Left ventricle myocardium inferior (tissue), 1 donor: ENCODE data around the gene ZFP91. TPM values are rescaled to one million over a fixed set of nuclear protein-coding genes. Genes with fewer than 3 reads are reported as not detected.

ENCODE experiments used
- DNase-seq: peaks from one replicate; pipeline ENCODE4 v3.0.0-alpha.2; 2020
- H3K27ac ChIP-seq: fragments of 200-600 bp; replicated peaks from 2 replicates; pipeline ENCODE4 v1.8.0; 2021
- H3K27me3 ChIP-seq: fragments of 200-600 bp; 2 replicates; pipeline ENCODE4 v1.8.0; 2021; ENCODE audit warnings: low read depth
- H3K36me3 ChIP-seq: fragments of 200-600 bp; 2 replicates; pipeline ENCODE4 v1.8.0; 2021
- H3K4me1 ChIP-seq: fragments of 200-600 bp; 2 replicates; pipeline ENCODE4 v1.8.0; 2021
- H3K4me3 ChIP-seq: fragments of 200-600 bp; 2 replicates; pipeline ENCODE4 v1.8.0; 2021; ENCODE audit warnings: mild to moderate bottlenecking, moderate library complexity
- H3K9me3 ChIP-seq: fragments of 200-600 bp; replicated peaks from 2 replicates; pipeline ENCODE4 v1.8.0; 2021
- CTCF ChIP-seq: fragments of 200-600 bp; IDR thresholded peaks from 2 replicates; pipeline ENCODE4 v1.8.0; 2021; ENCODE audit warnings: antibody characterized with exemption, mild to moderate bottlenecking, borderline replicate concordance
- intact Hi-C: fragments of 100-400 bp; cut with micrococcal nuclease; formaldehyde crosslinking; loops from one replicate; pipeline ENCODE4 v1.11.0; 2022
- total RNA-seq: library from RNA; stranded (reverse); fragmentation: NEBNext Ultra II Directional; extraction: Animal tissue kit (Norgen Biotek cat#: 25700); gene quantifications from one replicate; pipeline ENCODE4 v1.2.1, GENCODE V29; 2021
- donor health status: DM: no; HTN: yes; CAD: no; lungs with severe emphysema.

Gene ZFP91
- total RNA-seq, 1 donor from 2014 or later, result 60.5 TPM

- Histone ChIP-seq H3K27me3 (no peaks in the 10 kb centered on the region), H3K9me3 (no peaks in the 10 kb centered on the region), H3K4me1 (peaks cover 79% of the 10 kb centered on the region), H3K4me3 (no peak overlapping the region), H3K36me3 (peaks cover 10% of the 10 kb centered on the region), H3K27ac (no peak overlapping the region)
- no peak for TF ChIP-seq CTCF
- intact Hi-C loops, result no loop called here
- no peak for DNase-seq
Measured at GRCh38 chr11:58600510-58600909, 21.6 kb downstream of the ZFP91 start.

GRCh38 chr11:58606930-58607714, 28.3 kb downstream of the ZFP91 start:
- Histone ChIP-seq H3K9me3 (no peaks in the 10 kb centered on the region), H3K27ac (no peak overlapping the region), H3K36me3 (peaks cover 25% of the 10 kb centered on the region), H3K4me3 (no peak overlapping the region), H3K27me3 (no peaks in the 10 kb centered on the region), H3K4me1 (peaks cover 50% of the 10 kb centered on the region)
- no peak for DNase-seq
- intact Hi-C loops, result no loop called here
- TF ChIP-seq CTCF, result no peak

GRCh38 chr11:58608331-58608730, 29.5 kb downstream of the ZFP91 start:
- DNase-seq, result no peak
- no peak for TF ChIP-seq CTCF
- H3K27ac ChIP-seq, result no peak overlapping the region
- no peak overlapping the region for H3K4me3 ChIP-seq
- intact Hi-C loops, result no loop called here
- peaks cover 37% of the 10 kb centered on the region for H3K36me3 ChIP-seq
- H3K27me3 ChIP-seq, result no peaks in the 10 kb centered on the region
- no peaks in the 10 kb centered on the region for H3K9me3 ChIP-seq
- H3K4me1 ChIP-seq, result peaks cover 43% of the 10 kb centered on the region

GRCh38 chr11:58609723-58610122, 30.9 kb downstream of the ZFP91 start:
- no peaks in the 10 kb centered on the region for H3K27me3 ChIP-seq
- TF ChIP-seq CTCF, result no peak
- no peaks in the 10 kb centered on the region for H3K9me3 ChIP-seq
- no peak for DNase-seq
- no peak overlapping the region for H3K27ac ChIP-seq
- H3K4me3 ChIP-seq, result no peak overlapping the region
- H3K4me1 ChIP-seq, result peaks cover 29% of the 10 kb centered on the region
- peaks cover 51% of the 10 kb centered on the region for H3K36me3 ChIP-seq
- intact Hi-C loops, result no loop called here

- intact Hi-C loops, result no loop called here
- Histone ChIP-seq H3K27me3 (no peaks in the 10 kb centered on the region), H3K4me1 (peaks cover 28% of the 10 kb centered on the region), H3K27ac (no peak overlapping the region), H3K9me3 (no peaks in the 10 kb centered on the region), H3K36me3 (peaks cover 84% of the 10 kb centered on the region), H3K4me3 (no peak overlapping the region)
- no peak for DNase-seq
- no peak for TF ChIP-seq CTCF
Measured at GRCh38 chr11:58613228-58613627, 34.4 kb downstream of the ZFP91 start.
